HTERT RPE-1 (cell line): ENCODE data around the gene ADAMTS17.

Source experiments
- in situ Hi-C: fragments of 300-500 bp; cut with MboI; formaldehyde crosslinking; loops from 4 replicates; pipeline ENCODE4 v1.14.3; 2020; ENCODE audit warnings: low sequenced_read_pairs

Gene ADAMTS17

DNA sequence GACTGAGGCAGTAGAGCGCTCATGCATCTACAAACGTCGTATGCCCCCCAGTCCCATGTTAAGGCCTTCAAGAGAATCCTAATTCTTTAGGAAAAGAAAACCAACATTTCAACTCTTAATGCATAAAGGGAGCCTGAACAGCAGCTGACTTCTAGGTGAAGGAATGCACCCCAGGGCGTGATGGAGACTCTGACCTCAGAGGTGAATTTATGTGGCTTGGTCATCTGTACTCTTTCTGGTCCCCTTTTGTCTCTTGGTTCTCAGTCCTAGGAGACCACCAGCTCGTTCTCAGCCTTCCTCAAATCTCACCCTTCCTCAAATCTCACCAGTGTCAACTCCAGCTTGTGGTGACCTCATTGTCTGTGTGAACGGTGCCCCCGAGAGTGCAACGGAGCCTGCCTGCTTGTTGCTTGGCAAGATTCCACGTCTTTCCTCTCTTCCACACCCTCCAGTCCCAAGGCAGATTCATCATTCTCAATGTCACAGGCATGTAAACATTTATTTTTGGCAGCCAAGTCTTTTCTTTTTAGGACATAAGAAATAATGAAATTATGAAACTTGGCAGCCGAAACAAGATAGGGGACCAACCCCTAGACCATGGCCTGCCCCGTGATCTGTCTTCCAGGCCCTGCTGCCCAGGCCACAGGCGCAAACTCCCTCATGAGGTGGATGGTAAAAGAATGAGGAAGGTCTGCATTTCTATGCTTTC is 166.2 kb downstream of the ADAMTS17 start:
- in situ Hi-C loops = no loop called here

DNA sequence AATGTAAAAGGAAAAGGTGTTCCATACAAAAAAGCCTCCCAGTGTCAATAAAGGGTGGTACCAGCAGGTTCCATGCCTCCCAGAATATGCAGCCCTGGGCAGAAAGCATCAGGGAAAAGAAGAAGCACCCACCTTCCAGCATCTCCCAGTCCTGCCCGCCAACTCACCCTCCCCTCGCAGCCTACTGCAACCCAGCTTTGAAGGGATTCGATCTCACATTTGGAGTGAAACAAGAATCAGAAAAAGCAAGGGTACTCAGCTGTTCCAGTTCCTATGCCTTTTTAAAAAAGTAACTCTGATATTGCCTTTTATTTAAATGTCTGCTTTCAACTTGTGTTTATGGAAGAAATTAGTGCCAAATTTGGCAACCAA is 166.9 kb downstream of the ADAMTS17 start:
- in situ Hi-C loops = no loop called here

DNA sequence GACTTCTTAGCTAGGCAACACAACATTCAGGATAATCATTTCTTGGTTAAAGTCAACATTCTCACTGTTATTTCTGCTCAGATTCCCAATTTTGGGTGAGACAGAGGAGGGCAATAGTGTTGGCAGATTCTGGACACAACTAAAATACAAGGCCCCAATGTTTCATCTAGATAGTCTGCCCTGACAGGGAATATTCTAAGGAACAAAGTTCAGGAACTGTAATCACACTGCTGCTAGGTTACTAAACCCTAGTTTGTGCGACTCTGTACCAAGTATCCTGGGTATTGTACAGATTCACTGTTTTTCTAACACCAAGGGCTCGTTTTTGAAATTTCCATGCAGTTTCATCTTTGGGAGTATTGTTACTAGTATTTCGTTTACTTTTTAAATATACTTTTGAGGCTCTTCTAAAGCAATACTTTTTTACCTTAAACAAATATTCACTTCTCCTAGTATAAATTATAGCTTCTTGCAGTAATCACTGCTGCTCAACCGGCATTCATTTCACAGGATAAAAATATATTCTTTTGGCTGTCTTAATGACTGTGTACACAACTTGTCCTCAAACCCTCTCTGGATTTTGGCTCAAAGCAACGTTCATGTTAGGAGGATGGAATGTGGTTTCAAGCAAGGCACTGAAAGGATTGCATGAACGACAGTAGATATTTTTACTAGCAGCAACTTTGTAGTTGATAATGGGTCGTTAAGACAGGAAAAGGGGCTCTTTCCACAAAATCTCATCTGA is 167.4 kb downstream of the ADAMTS17 start:
- in situ Hi-C loops = no loop called here

DNA sequence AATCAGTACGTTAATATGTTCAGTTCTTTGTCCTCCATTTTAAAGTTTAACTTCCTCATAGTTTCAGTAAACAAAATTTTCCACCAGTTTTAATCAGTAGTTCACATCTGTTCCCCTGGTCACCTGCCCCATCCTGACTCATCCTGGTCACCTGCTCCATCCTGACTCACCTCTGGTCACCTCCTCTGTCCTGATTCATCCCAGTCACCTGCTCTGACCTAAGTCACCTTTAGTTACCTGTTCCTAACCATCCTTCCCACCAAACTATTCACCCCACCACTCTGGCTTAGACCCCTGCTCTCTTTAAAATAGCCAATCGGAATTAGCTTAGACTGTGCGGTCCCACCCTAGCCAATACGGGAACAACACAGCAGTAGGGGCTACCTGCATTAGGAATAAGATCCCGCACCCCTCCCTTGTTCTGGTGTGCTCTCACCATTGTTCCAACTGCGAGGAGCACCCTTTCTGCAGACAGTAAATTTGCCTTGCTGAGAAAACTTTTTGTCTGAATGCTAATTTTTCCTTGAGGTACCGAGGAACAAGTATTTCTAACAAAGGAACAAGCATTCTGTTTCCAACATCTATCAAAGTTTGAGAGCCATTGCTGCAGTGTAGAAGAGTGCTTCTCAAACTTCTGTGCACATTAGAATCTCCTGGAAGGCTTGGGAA is 169.3 kb downstream of the ADAMTS17 start:
- in situ Hi-C loops = no loop called here

DNA sequence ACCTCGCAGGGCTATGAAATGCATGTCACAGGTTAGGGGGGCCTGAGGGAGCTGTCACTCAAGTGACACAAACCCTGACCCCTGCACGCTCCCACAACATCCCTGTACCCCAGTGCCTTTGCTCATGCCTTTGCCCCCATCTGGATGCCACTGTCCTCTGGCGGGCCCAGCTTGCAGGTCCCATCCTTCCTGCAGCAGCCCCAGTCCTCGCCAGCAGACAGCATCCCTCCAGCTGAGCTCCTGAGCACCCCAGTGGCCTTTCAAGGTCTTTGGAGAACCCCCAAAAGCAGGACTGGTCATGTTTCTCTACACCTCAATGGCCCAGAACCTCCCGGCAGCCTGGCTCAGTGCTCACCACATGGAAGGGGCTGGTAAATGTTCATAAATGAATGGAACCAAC is 170.4 kb downstream of the ADAMTS17 start:
- in situ Hi-C loops = no loop called here

DNA sequence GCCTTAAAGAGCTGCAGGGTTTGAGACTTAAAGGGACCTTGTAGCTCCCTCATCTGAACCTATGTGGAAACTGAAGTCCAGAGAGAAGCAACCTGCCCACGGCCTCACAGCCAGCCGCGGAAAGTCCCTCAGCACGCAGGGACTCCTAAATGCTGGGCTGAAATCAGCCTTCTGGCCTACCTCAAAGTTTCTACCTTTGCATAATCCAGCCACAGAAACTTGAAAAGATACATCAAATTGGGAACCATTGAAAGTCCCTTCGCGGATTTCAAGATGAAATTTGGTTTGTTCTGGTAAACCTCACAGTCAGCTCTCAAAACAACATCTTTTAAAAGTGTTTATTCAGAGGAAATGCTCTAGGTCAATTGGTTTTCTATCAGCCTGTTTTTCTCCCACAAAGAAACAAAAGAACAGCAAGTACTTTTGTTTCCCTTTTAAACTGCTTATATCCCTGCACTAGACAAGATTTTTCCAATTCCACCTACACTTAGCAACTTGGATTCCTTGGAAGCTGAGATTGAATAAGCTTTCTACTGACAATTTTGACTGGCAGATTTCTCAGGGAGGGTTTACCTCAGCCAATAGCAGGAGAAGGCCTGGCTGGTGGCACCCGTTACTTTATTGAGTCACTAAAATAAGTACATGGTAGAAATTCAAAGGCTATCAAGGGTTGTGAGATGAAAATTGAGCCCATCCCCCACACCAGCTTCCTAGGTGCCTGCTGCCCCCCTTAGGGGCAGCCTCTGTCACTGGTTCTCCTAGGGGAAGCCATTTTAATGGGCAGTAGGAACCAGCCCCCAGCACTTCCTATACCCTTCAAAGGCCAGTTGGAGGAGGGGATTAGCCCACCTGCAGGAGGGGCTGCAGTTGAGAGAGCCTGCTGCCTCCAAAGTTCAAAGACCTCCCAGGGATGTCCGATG is 171.2 kb downstream of the ADAMTS17 start:
- in situ Hi-C loops = no loop called here

DNA sequence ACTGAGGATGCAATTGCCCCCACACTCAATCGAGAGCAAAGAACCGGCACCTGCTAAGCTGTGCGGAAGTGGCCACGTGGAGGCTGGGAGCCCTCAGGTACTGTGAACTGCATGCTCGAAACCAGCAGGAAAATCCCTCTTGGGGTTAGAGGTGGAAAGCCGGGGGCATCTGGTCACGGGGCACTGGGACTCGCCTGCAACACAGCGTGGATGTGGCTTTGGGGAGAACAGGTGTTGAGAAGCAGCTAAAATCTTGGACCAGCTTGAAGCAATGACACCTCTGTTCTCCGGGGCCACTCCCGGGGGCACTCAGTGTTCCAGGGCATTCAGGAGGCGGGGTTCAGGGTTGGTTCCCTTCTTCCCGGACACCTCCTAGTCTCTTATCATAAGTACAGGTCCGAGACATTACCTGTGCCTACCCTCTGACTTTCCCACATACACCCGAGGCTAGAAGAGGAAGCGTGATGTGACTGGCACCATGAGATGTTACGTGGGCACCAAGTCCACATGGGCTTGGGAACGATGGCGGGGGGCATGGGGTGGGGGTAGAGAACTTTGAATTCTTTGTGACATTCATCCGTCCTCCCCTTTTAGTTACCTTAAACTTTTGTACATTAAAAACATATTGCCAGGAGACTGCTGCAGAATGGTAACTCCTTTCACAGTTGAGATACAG is 172.0 kb downstream of the ADAMTS17 start:
- in situ Hi-C loops = no loop called here

DNA sequence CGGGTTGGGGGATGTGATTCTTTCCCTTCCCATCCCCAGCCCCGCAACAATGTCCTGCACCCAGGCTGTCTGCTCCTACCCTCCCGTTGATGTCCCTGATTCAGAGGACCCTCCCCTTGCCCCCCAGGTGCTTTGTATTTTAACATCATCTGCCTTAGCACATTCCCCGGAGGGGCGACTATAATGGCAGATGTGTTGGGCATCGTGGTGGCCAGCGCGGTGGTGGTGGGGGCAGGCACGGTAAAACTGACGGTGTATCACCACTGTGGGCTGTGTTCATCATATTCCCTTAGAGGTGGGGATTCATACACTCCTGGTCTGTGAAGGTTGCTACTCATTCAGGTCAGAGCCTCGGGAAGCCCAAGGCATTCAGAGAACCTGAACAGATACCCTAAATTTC is 173.0 kb downstream of the ADAMTS17 start:
- in situ Hi-C loops = no loop called here

DNA sequence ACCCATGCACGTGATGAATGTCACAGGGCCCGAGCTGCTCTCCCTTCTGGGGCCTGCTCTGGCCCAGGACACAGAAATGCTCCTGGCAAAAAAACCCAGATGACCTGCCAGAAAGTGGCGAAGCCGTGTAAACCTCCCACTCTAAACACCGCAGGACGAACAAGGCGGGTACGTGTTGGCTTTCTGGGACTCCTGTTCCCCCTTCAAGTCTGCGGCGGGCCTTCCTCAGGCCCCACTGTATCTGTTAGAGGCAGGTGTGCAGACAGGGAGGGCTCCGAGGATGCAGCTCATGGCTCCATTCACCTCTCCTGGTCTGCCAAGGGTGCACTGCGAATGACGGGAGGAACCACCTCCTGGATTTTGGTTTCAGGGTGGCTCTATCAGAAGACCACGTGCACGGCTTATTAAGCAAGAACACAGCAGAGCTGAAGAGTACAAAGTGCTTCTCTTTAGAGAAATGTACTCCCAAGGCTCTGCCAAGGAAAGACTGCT is 173.8 kb downstream of the ADAMTS17 start:
- in situ Hi-C loops = no loop called here

DNA sequence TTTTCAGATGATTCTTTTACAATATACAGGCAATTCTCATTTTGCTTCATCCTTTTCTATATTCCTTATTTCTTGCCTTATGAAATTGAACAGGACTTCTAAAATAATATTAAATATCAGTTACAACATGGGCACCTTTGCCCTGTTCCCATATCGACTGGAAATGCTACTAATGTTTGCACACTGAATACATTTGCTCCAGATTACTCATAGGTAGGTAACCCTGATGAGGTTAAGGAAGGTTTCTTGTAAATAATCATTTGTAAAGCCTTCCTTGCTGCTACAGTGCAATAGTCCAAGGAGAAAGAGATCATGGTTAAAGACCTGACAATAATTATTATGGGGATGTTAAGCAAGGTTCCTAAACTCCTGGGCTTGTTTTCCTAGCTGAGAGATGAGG is 175.5 kb downstream of the ADAMTS17 start:
- in situ Hi-C loops = no loop called here

DNA sequence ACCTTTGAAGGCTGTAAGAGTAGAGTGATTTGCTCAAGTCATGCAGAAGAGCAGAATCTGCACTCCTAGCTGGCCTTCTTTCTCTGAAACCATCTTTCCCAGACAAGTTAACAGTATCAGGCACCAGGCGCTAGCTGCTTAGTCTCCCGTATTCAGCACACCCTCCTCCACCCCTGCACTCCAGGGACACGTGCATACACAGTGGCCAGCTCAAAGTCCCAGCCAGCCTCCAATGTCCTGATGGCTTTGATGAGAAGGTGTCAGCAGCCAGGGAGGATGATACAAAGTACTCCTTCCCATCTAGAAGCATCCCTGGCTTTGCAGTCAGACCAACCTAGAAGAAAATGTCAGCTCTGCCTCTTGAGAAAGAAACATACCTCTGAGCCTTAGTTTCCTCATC is 177.8 kb downstream of the ADAMTS17 start:
- in situ Hi-C loops = no loop called here

DNA sequence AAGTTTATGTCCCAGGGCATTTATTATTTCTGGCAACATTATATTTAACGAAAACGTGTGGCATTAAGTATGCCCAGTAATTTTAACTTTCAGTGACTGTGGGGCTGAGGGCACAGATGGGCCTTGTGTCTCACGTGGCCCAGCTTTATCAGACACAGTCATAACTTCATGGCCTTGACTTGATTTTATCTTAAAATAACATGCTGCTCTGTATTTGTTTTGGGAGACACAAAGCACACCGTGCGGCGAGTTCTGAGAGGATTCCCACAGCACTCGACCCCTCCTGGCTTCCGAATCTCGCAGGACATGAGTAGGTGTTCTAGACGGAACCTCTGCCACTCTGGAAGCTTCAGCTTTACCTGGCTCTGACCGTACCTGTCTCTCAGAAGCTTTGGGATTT is 180.8 kb downstream of the ADAMTS17 start:
- in situ Hi-C loops = no loop called here

DNA sequence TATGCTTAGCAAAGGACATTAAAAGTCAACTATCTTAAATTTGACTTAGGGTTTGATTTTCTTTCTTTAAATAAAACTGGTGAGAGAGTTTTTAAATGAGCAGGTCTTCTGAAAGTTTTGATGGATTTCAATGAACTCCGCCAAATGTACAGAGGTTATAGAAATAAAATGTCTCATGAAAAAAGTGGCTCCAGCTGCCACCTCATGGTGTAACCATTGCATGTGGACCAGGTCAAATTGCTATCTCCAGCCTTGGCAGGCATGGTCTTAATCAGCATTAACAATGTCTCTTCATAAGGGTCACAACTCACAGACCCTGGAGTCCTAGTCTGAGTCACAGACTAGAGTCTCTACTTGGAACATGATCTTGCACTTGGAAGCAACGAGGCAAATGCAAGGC is 182.3 kb downstream of the ADAMTS17 start:
- in situ Hi-C loops = no loop called here

DNA sequence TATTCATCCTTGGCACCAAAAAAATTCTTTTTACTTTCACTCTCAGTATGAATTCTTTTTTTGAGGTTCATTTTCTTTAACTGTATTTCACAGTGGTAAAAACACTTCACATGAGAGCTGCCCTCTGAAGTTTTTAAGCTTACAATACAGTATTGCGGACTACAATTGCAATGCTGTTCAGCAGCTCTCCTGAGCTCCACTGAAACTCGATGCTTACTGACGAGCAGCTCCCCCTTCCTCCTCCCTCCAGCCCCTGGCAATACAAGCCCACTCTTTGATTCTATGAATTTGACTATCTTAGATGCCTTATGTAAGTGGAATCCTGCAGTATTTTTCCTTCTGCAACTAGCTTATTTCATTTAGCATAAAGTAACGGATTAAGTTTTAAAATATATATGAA is 183.4 kb downstream of the ADAMTS17 start:
- in situ Hi-C loops = no loop called here

DNA sequence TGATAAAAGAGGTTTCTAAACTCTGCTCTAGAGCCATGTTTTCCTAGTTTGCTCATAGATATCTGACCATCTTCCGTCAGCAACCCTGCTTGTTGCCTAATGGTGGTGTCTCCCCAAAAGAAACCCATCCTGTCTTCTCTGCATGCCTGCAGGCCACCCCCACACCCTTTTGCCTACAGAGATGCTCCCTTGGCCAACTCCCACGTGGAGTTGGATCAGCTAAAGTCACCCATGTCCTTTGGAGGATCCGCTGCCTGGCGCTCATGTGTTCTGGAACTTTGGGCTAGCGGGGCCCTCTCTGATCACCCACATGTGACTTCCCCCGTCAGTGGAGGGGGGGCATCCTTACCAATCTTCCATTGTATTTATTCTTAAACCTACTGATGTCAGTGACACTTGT is 185.6 kb downstream of the ADAMTS17 start:
- in situ Hi-C loops = no loop called here

DNA sequence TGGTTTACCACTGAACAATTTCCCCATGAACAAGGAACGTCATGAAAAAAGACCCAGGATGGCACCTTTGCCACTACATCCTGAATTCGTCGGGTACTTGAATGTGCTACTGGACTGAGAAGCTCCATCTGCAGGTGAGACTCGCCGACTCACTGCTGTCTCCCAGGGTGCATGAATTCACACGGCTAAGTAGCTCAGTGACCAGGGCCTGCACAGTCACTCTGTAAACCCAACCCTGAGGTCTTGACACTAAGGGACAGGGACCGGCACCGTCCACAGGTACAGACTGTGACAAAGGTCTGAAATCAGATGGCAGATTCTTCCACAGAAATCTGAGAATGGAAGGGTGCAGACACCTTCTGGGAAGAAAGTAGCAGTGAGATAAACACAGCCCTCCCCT is 187.4 kb downstream of the ADAMTS17 start:
- in situ Hi-C loops = no loop called here

DNA sequence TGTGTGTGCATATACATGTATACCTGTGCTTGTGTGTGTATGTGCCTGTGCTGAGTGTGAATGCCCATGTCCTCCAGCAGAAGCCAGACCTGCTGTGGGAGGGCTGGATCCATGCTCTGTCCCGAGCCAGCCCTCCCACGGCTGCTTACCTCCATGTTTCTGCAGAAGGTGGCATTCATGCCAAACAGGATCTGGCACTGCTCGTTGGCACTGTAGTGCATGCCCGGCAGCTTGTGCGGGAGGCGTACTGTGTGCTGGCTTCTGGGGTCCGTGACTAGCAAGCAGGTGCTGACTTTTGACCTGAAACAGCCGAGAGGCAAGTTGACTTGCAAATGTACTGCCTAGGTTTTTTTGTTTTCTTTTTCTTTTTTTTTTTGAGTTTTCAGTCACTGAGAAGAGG is 189.3 kb downstream of the ADAMTS17 start:
- in situ Hi-C loops = no loop called here

DNA sequence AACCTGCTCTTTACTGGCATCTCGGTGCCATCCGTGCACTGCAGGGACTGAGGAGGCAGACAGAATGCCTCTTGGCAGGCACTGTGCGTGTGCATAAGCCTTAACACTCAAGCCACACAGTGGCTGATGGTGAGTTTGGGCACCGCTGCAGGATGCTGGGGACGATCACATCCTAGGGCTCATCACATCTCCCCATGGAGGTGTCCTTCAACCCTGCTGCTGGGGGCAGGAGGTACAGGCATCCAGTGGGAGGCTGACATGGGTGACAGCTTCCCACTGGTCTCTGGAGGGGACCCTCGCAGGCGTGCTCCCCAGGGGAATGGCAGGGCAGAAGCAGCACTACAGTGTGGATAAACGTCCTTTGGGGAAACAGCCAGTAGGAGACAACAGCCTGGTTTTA is 190.9 kb downstream of the ADAMTS17 start:
- in situ Hi-C loops = no loop called here

DNA sequence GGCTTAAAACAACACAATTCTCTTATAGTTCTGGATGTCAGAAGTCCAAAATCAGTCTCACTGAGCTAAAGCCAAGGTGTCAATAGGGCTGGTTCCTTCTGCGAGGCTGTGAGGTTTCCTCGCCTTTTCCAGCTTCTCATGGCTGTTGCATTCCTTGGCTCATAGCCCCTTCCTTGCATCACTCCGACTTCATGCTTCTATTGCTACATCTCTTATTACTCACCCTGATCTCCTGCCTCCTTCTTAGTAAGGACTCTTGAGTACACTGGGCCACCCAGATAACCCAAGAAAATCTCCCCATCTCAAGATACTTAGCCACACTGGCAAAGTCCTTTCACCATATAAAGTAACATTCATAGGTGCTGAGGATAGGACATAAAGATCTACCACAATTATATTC is 193.9 kb downstream of the ADAMTS17 start:
- in situ Hi-C loops = no loop called here

DNA sequence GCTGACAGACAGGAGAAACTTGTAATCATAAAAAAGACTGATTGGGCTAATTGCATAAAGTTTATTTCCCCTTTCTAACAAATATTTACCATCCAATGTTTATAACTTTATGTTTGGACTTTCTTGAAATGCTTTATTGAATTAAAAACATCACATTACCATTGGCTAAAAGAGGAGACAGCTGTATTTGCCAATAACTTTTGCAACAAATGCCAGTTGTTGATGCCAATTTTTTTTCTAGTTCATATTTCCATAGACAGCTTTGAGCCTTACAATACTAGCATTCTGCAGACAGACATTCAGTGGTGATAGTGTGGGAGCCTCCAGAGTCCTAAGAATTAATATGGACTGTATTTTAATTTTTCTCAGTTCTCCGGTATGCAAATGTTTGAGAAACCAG is 198.4 kb downstream of the ADAMTS17 start:
- in situ Hi-C loops = no loop called here
